GM19023 (cell line): ENCODE results near the gene TUBA3D.
"Not testable (repeated sequence)": the region's sequence is repeated elsewhere in the genome, so short reads cannot be mapped to it uniquely, and the experiment has no call there.

Experiments
- ATAC-seq: cut with Tn5 transposase; IDR thresholded peaks from one replicate; pipeline ENCODE4 v1.9.1; 2021; ENCODE audit warnings: mild to moderate bottlenecking, moderate library complexity; ENCODE audit not compliant: unreplicated experiment

TUBA3D gene

DNA sequence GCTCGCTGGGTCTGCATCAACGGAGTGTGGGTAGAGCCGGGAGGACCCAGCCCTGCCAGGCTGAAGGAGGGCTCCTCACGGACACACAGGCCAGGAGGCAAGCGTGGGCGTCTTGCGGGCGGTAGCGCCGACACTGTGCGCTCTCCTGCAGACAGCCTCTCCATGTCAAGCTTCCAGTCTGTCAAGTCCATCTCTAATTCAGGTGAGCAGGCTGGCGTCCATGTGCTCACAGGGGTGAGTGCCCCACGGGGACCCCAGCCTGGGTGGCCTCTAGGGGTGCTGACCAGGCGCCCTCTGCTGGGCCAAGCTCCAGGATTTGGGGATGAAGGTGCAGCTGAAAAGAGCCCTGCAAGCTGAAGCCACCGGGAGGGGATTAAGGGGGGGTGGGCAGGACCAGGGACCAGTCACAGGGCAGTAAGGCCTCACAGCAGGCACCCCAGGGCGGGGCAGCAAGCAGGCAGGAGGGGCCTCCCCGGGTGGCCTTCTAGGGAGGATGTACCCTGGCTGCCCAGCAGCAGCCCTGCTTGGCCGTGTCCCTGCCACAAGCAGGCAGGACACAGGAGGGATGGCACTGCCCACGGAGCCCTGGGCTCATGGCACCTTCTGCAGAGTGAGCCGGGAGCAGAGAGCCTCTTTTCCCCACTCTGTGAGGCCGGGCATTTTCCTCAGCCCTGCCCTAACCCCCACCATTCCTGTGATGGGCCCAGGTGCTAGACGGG is 54.9 kb downstream of the TUBA3D start:
- ATAC-seq: not testable (repeated sequence)

DNA sequence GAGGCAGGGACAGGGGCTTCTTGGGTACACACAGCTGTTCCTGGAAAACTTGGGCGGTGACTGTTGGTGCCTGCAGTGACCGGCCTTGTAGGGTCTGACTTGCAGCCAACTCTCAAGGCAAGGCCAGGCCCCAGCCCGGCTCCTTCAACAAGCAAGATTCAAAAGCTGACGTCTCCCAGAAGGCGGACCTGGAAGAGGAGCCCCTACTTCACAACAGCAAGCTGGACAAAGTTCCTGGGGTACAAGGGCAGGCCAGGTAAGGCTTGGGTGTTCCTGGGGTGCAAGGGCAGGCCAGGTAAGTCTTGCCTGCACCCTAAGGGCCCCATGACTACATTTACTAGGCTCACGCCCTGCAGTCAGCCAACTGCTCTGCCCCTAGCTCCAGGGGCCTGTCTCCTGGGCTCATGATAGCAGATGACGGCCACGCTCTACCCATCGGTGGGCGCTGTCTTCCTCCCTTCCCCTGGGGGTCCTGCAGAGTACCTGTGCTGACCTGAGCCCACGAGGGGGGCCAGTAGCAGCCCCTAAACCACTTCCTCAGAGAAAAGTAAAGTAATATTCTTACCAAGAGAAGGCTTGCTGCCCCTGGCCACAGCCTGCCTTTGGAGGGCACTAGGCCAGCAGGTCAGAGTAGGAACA is 55.7 kb downstream of the TUBA3D start:
- ATAC-seq: not testable (repeated sequence)
